Spinal cord (tissue), 10 donors: ENCODE measurements around the gene FCRL5. TPM values are rescaled to one million over a fixed set of nuclear protein-coding genes. Genes with fewer than 3 reads are reported as not detected.

Source experiments
- DNase-seq, 6 donors: peaks; one replicate each; pipeline versions ENCODE4 v3.0.0 to v3.0.0-alpha.2; 2013 to 2015; ENCODE audit warnings: low spot score in 6 of 6, low read depth in 4 of 6
- H3K27ac ChIP-seq: one replicate; pipeline ENCODE4 v1.5.1; 2013; ENCODE audit warnings: low read depth, low read length, control low read depth
- H3K27me3 ChIP-seq: one replicate; pipeline ENCODE4 v1.6.1; 2013; ENCODE audit warnings: low read length; ENCODE audit not compliant: control insufficient read depth, insufficient read depth
- H3K36me3 ChIP-seq: one replicate; pipeline ENCODE4 v1.6.1; 2013; ENCODE audit warnings: low read length; ENCODE audit not compliant: control insufficient read depth, insufficient read depth
- H3K4me1 ChIP-seq: one replicate; pipeline ENCODE4 v1.6.1; 2013; ENCODE audit warnings: low read length; ENCODE audit not compliant: control insufficient read depth, insufficient read depth
- H3K4me3 ChIP-seq: one replicate; pipeline ENCODE4 v1.5.1; 2013; ENCODE audit warnings: low read depth, low read length, control low read depth
- H3K9me3 ChIP-seq: one replicate; pipeline ENCODE4 v1.6.1; 2013; ENCODE audit warnings: low read length; ENCODE audit not compliant: control insufficient read depth, insufficient read depth
- WGBS: methylation state at CpG from one replicate; pipeline ENCODE4 v1.1.5; 2013; ENCODE audit warnings: missing lambda C conversion rate; ENCODE audit not compliant: insufficient coverage; 5-methylcytosine and 5-hydroxymethylcytosine counted together
- polyA plus RNA-seq, 2 donors: library from polyadenylated mRNA; unstranded; fragments of 120-200 nt; gene quantifications; one replicate each; pipeline ENCODE4 v1.2.1, GENCODE V29; 2013; ENCODE audit not compliant: insufficient read length in 2 of 2
- total RNA-seq, 2 donors: library from RNA; depleted of rRNA in 1 of 2; stranded (reverse); fragments of 120-200 nt in 1 of 2; fragments of >200 nt in 1 of 2; gene quantifications; one replicate each; pipeline versions ENCODE4 v1.2.3 to v1.2.4, GENCODE V29; 2013 to 2014
- donor health status: healthy.

FCRL5 gene
- total and polyA plus RNA-seq, 4 donors = 0.20 TPM; not detected in 3

GRCh38 chr1:157512036-157512969, 40.0 kb downstream of the FCRL5 start:
- Histone ChIP-seq H3K9me3 (no peaks in the 10 kb centered on the region), H3K27me3 (no peaks in the 10 kb centered on the region), H3K27ac (no peak overlapping the region), H3K4me1 (no peaks in the 10 kb centered on the region), H3K4me3 (no peak overlapping the region), H3K36me3 (no peaks in the 10 kb centered on the region)
- DNase-seq = no peak
- 79% methylated on average over 2 of the region's 3 CpGs for WGBS

DNA sequence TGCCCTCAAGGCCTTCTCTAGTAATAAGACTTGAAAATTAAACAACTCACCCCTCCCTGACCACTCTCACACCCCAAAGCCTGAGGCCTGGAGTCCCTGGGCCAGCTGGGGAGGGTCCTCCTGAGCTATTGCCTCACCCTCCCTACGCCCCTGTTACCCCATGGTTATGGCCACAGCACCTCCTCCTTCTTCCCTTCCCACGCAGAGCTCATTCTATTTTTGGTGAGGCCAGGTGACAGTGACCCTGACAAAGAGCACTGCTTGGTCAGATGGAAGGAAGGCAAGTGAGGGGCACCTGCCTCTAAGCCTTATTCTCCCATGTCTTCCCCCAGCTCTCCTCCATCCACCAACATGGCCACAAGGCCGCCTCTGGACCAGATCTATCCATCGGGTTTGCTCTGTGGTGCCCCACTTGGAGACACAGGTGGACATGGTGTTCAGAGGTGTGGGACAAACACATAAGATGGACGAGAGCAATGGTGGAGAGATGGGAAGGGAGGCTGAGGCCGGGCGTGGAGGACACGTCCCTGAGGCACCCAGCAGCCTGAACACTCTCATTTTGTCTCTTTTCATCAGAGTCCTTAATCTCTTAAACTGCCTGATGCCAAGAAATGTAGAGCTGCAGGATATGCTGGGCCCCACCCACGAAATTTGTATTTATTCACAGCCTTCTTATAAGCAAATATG, 42.6 kb downstream of the FCRL5 start:
- no peak overlapping the region for H3K27ac ChIP-seq
- no peak overlapping the region for H3K4me3 ChIP-seq
- H3K4me1 ChIP-seq = no peaks in the 10 kb centered on the region
- H3K27me3 ChIP-seq = no peaks in the 10 kb centered on the region
- no peaks in the 10 kb centered on the region for H3K36me3 ChIP-seq
- WGBS = no CpG with 5 or more reads among the region's 9 CpGs
- DNase-seq = no peak
- H3K9me3 ChIP-seq = no peaks in the 10 kb centered on the region

DNA sequence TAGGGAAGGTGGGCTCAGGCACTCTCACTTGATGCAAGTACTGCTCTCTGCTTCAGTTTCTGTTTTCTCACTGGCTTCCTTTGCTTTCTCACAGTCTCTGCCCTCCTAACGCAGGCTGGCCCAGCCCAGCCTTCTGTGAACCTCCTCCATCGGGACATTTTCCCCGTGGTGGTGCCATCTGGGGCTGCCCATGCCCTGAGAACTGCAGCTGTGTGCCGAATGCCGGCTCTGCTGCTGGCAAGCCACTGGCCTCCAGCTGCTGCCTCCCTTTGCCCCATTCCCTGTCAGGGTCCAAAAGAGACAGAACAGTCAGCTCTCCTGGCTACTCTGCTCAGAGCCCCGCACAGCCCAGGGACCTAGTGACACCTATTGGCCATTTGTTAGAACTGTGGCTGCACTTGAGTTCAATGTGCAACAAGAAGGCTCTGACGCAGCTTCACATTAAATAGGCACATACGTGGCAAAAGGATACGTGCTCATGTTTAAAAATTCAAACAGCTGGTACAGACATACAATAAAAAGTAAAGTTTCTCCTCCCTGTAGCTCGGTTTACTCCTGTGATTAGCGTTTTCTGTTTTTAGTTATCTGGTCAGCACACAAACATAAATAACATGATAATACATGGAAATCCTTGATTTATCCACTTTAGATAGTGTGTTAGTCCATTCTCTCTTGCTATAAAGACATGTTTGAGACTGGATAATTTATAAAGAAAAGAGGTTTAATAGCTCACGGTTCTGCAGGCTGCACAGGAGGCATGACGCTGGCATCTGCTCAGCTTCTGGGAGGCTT, 46.6 kb downstream of the FCRL5 start:
- no peak overlapping the region for H3K27ac ChIP-seq
- H3K9me3 ChIP-seq = no peaks in the 10 kb centered on the region
- no peaks in the 10 kb centered on the region for H3K4me1 ChIP-seq
- WGBS = 51% methylated on average over 8 of the region's 13 CpGs
- H3K4me3 ChIP-seq = no peak overlapping the region
- peak in 3 of 6 donors; percentile 51 to 89 (median 71) for DNase-seq
- no peaks in the 10 kb centered on the region for H3K27me3 ChIP-seq
- no peaks in the 10 kb centered on the region for H3K36me3 ChIP-seq

DNA sequence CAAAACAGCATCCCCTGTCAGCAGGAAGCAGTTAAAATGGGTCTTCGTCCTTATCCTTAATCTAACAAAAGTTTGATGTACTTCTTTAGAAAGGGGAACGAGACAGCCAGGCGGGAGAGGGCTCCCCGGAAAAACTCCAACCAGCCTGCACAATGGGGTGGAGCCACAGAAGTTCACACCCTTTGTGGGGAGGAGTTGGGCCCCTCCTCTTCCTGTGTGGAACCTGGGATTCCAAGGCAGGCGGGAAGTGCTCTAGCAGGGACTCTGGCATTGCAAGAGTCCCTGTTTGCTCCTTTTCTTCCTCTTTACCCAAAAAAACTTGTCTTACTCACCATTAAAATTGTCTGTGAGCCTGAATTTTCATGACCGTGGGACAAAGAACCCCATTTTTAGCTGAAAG, 47.7 kb downstream of the FCRL5 start:
- Histone ChIP-seq H3K36me3 (no peaks in the 10 kb centered on the region), H3K9me3 (no peaks in the 10 kb centered on the region), H3K4me1 (no peaks in the 10 kb centered on the region), H3K4me3 (no peak overlapping the region), H3K27ac (no peak overlapping the region), H3K27me3 (no peaks in the 10 kb centered on the region)
- no peak for DNase-seq
- WGBS = no CpG with 5 or more reads among the region's 6 CpGs

DNA sequence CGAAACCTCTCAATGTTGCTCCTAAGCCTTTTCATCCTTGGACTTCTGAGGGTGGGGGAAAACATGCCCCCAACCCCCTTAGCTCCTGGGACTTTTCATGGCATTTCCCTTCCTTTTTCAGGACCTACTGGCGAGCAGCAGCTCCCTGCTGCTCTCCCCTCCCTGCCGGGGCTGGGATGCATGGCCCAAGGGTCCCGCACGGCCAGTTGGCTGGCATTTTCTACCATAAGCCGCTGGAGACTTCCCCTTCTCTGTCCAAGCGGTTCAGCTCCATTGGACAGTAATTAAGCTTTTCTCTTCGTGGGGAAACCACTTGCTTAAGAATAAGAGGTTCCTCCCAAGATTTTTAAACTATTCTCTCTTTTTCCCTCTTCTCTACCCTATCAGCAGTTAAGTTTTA, 52.8 kb downstream of the FCRL5 start:
- Histone ChIP-seq H3K36me3 (no peaks in the 10 kb centered on the region), H3K27me3 (no peaks in the 10 kb centered on the region), H3K9me3 (no peaks in the 10 kb centered on the region), H3K4me3 (no peak overlapping the region), H3K4me1 (no peaks in the 10 kb centered on the region), H3K27ac (no peak overlapping the region)
- 84% methylated on average over 5 of the region's 8 CpGs for WGBS
- DNase-seq = no peak

GRCh38 chr1:157498736-157499090, 53.6 kb downstream of the FCRL5 start:
- DNase-seq = no peak
- Histone ChIP-seq H3K27me3 (no peaks in the 10 kb centered on the region), H3K27ac (no peak overlapping the region), H3K4me1 (no peaks in the 10 kb centered on the region), H3K9me3 (no peaks in the 10 kb centered on the region), H3K36me3 (no peaks in the 10 kb centered on the region), H3K4me3 (no peak overlapping the region)
- WGBS = 100% methylated on average over 1 of the region's 2 CpGs

- no peaks in the 10 kb centered on the region for H3K27me3 ChIP-seq
- H3K4me3 ChIP-seq = no peak overlapping the region
- H3K27ac ChIP-seq = no peak overlapping the region
- WGBS = no CpG with 5 or more reads among the region's 3 CpGs
- no peaks in the 10 kb centered on the region for H3K9me3 ChIP-seq
- H3K36me3 ChIP-seq = no peaks in the 10 kb centered on the region
- no peak for DNase-seq
- H3K4me1 ChIP-seq = no peaks in the 10 kb centered on the region
Observed at GRCh38 chr1:157497987-157498735, 54.2 kb downstream of the FCRL5 start.

DNA sequence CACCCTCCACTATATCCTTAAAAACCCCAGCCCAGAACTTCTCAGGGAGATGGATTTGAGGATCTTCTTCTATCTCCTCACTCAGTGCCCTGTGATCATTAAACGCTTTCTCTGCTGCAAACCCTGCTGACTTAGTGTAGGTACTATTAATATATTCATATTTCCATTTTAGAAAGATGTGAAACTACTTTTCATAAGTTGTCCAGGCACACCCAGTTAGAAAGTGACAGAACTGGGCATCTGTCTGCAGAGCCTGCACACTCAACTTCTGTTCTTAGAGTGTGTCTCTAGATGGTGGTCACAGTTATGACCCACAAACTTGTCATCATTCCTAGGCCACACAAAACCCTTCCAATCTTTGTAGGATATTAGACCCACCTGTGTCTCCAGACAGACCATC, 55.0 kb downstream of the FCRL5 start:
- no CpG with 5 or more reads among the region's 1 CpG for WGBS
- H3K9me3 ChIP-seq = no peaks in the 10 kb centered on the region
- H3K27me3 ChIP-seq = no peaks in the 10 kb centered on the region
- no peak for DNase-seq
- no peak overlapping the region for H3K4me3 ChIP-seq
- H3K36me3 ChIP-seq = no peaks in the 10 kb centered on the region
- H3K4me1 ChIP-seq = no peaks in the 10 kb centered on the region
- no peak overlapping the region for H3K27ac ChIP-seq

GRCh38 chr1:157496121-157496526, 56.2 kb downstream of the FCRL5 start:
- no peak overlapping the region for H3K27ac ChIP-seq
- no peaks in the 10 kb centered on the region for H3K36me3 ChIP-seq
- H3K4me1 ChIP-seq = no peaks in the 10 kb centered on the region
- H3K4me3 ChIP-seq = no peak overlapping the region
- H3K27me3 ChIP-seq = no peaks in the 10 kb centered on the region
- peak in 2 of 6 donors; percentile 61 to 85 for DNase-seq
- no peaks in the 10 kb centered on the region for H3K9me3 ChIP-seq
- 0% methylated on average over 4 of the region's 5 CpGs for WGBS
